WTC11 (cell line): ENCODE measurements around the gene PSMC3. TPM values are rescaled to one million over a fixed set of nuclear protein-coding genes. Genes with fewer than 3 reads are reported as not detected.

Experiments
- ATAC-seq: fragments of 200-7000 bp; cut with Tn5 transposase; 2 replicates; pipeline ENCODE4 v1.10.0; 2021; ENCODE audit warnings: mild to moderate bottlenecking, moderate library complexity
- CTCF ChIA-PET: fragments of 300-600 bp; sonication (Branson Sonifier 250); formaldehyde crosslinking; loops from one replicate; lab custom pipeline; 2021; ENCODE audit warnings: antibody characterized with exemption; lab: Charles Lee
- POLR2A ChIA-PET: fragments of 350-600 bp; sonication (Branson Sonifier 250); formaldehyde crosslinking; loops from one replicate; lab custom pipeline; 2021; ENCODE audit warnings: antibody characterized with exemption; lab: Charles Lee
- DNase-seq: peaks from one replicate; pipeline ENCODE4 v3.0.0; 2021; ENCODE audit warnings: low spot score
- H3K27ac Mint-ChIP-seq: 2 replicates; pipeline ENCODE4 v1.8.0; 2021; ENCODE audit warnings: mixed read lengths
- H3K27me3 Mint-ChIP-seq: 2 replicates; pipeline ENCODE4 v1.8.0; 2021; ENCODE audit warnings: low read depth, mild to moderate bottlenecking, moderate library complexity, mixed read lengths
- H3K36me3 Mint-ChIP-seq: 2 replicates; pipeline ENCODE4 v1.8.0; 2021; ENCODE audit warnings: mixed read lengths
- H3K4me1 Mint-ChIP-seq: 2 replicates; pipeline ENCODE4 v1.8.0; 2022; ENCODE audit warnings: mixed read lengths
- H3K4me3 Mint-ChIP-seq: 2 replicates; pipeline ENCODE4 v1.8.0; 2021; ENCODE audit warnings: mild to moderate bottlenecking, moderate library complexity, mixed read lengths
- H3K9me3 Mint-ChIP-seq: 2 replicates; pipeline ENCODE4 v1.8.0; 2021; ENCODE audit warnings: mixed read lengths
- ARID4B ChIP-seq: sonication (generic); formaldehyde crosslinking; IDR thresholded peaks from 2 replicates; pipeline ENCODE4 v1.8.0; 2023; ENCODE audit warnings: missing genetic modification reagents, mild to moderate bottlenecking, borderline replicate concordance
- ATF2 ChIP-seq: sonication (generic); formaldehyde crosslinking; IDR thresholded peaks from 2 replicates; pipeline ENCODE4 v1.8.1; 2022; ENCODE audit warnings: low read depth, missing genetic modification reagents, borderline replicate concordance
- ATF3 ChIP-seq: sonication (generic); formaldehyde crosslinking; conservative IDR thresholded peaks from 2 replicates; pipeline ENCODE4 v1.8.1; 2022; ENCODE audit warnings: mild to moderate bottlenecking, missing genetic modification reagents
- CDX4 ChIP-seq: fragments of 250-450 bp; sonication (Bioruptor Pico); IDR thresholded peaks from 2 replicates; pipeline ENCODE4 v1.9.0; 2021; ENCODE audit warnings: moderate library complexity, mild to moderate bottlenecking, inconsistent platforms, borderline replicate concordance
- CTCF ChIP-seq: fragments of 200-600 bp; IDR thresholded peaks from 2 replicates; pipeline ENCODE4 v1.8.0; 2022; ENCODE audit warnings: antibody characterized with exemption
- E2F1 ChIP-seq: sonication (generic); formaldehyde crosslinking; IDR thresholded peaks from 2 replicates; pipeline ENCODE4 v1.8.0; 2022; ENCODE audit warnings: mild to moderate bottlenecking, missing genetic modification reagents
- MAX ChIP-seq: sonication (generic); formaldehyde crosslinking; IDR thresholded peaks from 2 replicates; pipeline ENCODE4 v1.8.0; 2022; ENCODE audit warnings: mild to moderate bottlenecking, missing genetic modification reagents
- MLX ChIP-seq: sonication (generic); formaldehyde crosslinking; IDR thresholded peaks from 2 replicates; pipeline ENCODE4 v1.8.1; 2023; ENCODE audit warnings: mild to moderate bottlenecking, missing genetic modification reagents, moderate library complexity
- RELA ChIP-seq: sonication (generic); formaldehyde crosslinking; IDR thresholded peaks from 2 replicates; pipeline ENCODE4 v1.8.1; 2022; ENCODE audit warnings: missing genetic modification reagents, mild to moderate bottlenecking, borderline replicate concordance
- SP1 ChIP-seq: sonication (generic); formaldehyde crosslinking; conservative IDR thresholded peaks from 2 replicates; pipeline ENCODE4 v1.8.1; 2022; ENCODE audit warnings: missing genetic modification reagents
- TP53 ChIP-seq: sonication (generic); formaldehyde crosslinking; IDR thresholded peaks from 2 replicates; pipeline ENCODE4 v1.8.1; 2023; ENCODE audit warnings: mild to moderate bottlenecking, missing genetic modification reagents
- USF2 ChIP-seq: sonication (generic); formaldehyde crosslinking; IDR thresholded peaks from 2 replicates; pipeline ENCODE4 v1.8.1; 2023; ENCODE audit warnings: mild to moderate bottlenecking, missing genetic modification reagents, moderate library complexity
- ZNF138 ChIP-seq: sonication (generic); formaldehyde crosslinking; conservative IDR thresholded peaks from 2 replicates; pipeline ENCODE4 v1.8.1; 2022; ENCODE audit warnings: mild to moderate bottlenecking, moderate library complexity, missing genetic modification reagents
- total RNA-seq: library from RNA; stranded (reverse); gene quantifications from 3 replicates; pipeline ENCODE4 v1.2.3, GENCODE V29; 2021

The PSMC3 gene
- total RNA-seq, 1 experiment from 2014 or later, result 162 TPM

- DNase-seq, result no peak
- CTCF ChIA-PET, result interaction anchor here (2.0 to 4.4 kb wide), 2 partner anchors 10 to 16 kb away, joined by 6 to 18 read pairs; no protein-coding TSS in a partner anchor
- no peaks in the 10 kb centered on the region for H3K36me3 Mint-ChIP-seq
- POLR2A ChIA-PET, result no interaction called here
- no peaks in the 10 kb centered on the region for H3K27me3 Mint-ChIP-seq
- TF ChIP-seq RELA (no peak), CTCF (no peak), USF2 (no peak), ATF3 (CRISPR knock-in tag) (no peak), TP53 (CRISPR knock-in tag) (no peak), E2F1 (CRISPR knock-in tag) (no peak)
- no peak overlapping the region for H3K27ac Mint-ChIP-seq
- ATAC-seq, result no peak
- no peak overlapping the region for H3K4me3 Mint-ChIP-seq
- H3K9me3 Mint-ChIP-seq, result no peaks in the 10 kb centered on the region
- H3K4me1 Mint-ChIP-seq, result peaks cover 3% of the 10 kb centered on the region; the same call in 1 of the 2 replicates
Observed at GRCh38 chr11:47390422-47390760, 35.8 kb downstream of the PSMC3 start.

GRCh38 chr11:47389577-47390421 lies 36.4 kb downstream of the PSMC3 start:
- ChIA-PET POLR2A (no interaction called here), CTCF (interaction anchor here (0.5 to 4.4 kb wide), 5 partner anchors 10 to 67 kb away, joined by 3 to 18 read pairs (median 7); no protein-coding TSS in a partner anchor)
- Mint-ChIP-seq H3K9me3 (no peaks in the 10 kb centered on the region), H3K4me1 (peaks cover 3% of the 10 kb centered on the region; the same call in 1 of the 2 replicates), H3K27me3 (no peaks in the 10 kb centered on the region), H3K36me3 (no peaks in the 10 kb centered on the region), H3K4me3 (no peak overlapping the region)
- ATAC-seq (no peak), DNase-seq (no peak)
- no peak for TF ChIP-seq SP1 (CRISPR knock-in tag)
- TF ChIP-seq, all 79 proteins: peak for 0
- no peak overlapping the region for H3K27ac Mint-ChIP-seq

GRCh38 chr11:47388697-47389576 lies 37.3 kb downstream of the PSMC3 start:
- Mint-ChIP-seq H3K27ac (no peak overlapping the region), H3K36me3 (no peaks in the 10 kb centered on the region), H3K4me3 (no peak overlapping the region), H3K9me3 (no peaks in the 10 kb centered on the region), H3K4me1 (no peaks in the 10 kb centered on the region), H3K27me3 (no peaks in the 10 kb centered on the region)
- ATAC-seq (no peak), DNase-seq (no peak)
- ChIA-PET CTCF (interaction anchor here (2.1 to 4.4 kb wide), 3 partner anchors 15 to 23 kb away, joined by 7 to 18 read pairs (median 10); no protein-coding TSS in a partner anchor), POLR2A (no interaction called here)
- TF ChIP-seq CDX4 (CRISPR knock-in tag) (no peak), MAX (no peak), ATF2 (no peak), ZNF138 (CRISPR knock-in tag) (no peak), ARID4B (CRISPR knock-in tag) (no peak), MLX (no peak)
